HCT116 (cell line): Measurements from ENCODE around the gene RRAGC. TPM values are rescaled to one million over a fixed set of nuclear protein-coding genes. Genes with fewer than 3 reads are reported as not detected.
"Not testable (repeated sequence)": the region's sequence is repeated elsewhere in the genome, so short reads cannot be mapped to it uniquely, and the experiment has no call there.

Experiments used
- ATAC-seq: fragments of 200-7000 bp; cut with Tn5 transposase; 2 replicates; pipeline ENCODE4 v1.9.1; 2020; ENCODE audit warnings: mild to moderate bottlenecking, moderate library complexity
- BruUV-seq: library from RNA; stranded (reverse); fragments of 400-500 nt; replicated peaks from 2 replicates; lab custom pipeline; 2021; lab: Mats Ljungman, UMichigan
- CTCF ChIA-PET: fragments of 300-600 bp; sonication (Branson Sonifier 250); formaldehyde crosslinking; loops from one replicate; lab custom pipeline; 2021; ENCODE audit warnings: antibody characterized with exemption; lab: Charles Lee
- POLR2A ChIA-PET: fragments of 300-600, 350-600 bp; sonication (Branson Sonifier 250); formaldehyde crosslinking; loops from one replicate; lab custom pipeline; 2021; ENCODE audit warnings: antibody characterized with exemption; lab: Charles Lee
- RAD21 ChIA-PET, 2 experiments: fragments of 300-600 bp; sonication (Branson Sonifier 250); formaldehyde crosslinking; loops; one replicate each; lab custom pipeline; 2023; ENCODE audit warnings: low total read pairs in 2 of 2; ENCODE audit not compliant: uncharacterized antibody in 2 of 2, unreplicated experiment in 2 of 2, low non-redundant PET in 1 of 2; lab: Charles Lee
- DNase-seq: peaks from one replicate; pipeline ENCODE4 v3.0.0-alpha.2; 2010; ENCODE audit warnings: low read depth, low spot score
- H2AFZ ChIP-seq: fragments of 200-600 bp; shearing (Covaris generic), sonication (generic); 2 replicates; pipeline ENCODE4 v1.6.1; 2017; ENCODE audit warnings: low read depth, mixed run types, mixed read lengths, antibody characterized with exemption, low read length; ENCODE audit not compliant: poor library complexity, severe bottlenecking
- H3K27ac ChIP-seq: 2 replicates; pipeline ENCODE4 v1.5.1; 2012; ENCODE audit warnings: low read depth, low read length
- H3K27me3 ChIP-seq: fragments of 200-600 bp; sonication (generic); 2 replicates; pipeline ENCODE4 v1.6.1; 2016; ENCODE audit warnings: mixed run types, low read length, mixed read lengths; ENCODE audit not compliant: insufficient read depth
- H3K36me3 ChIP-seq, 2 experiments: fragments of 200-500 bp in 1 of 2; fragments of 200-600 bp in 1 of 2; sonication (Bioruptor generic) in 1 of 2; sonication (generic) in 1 of 2; 2 replicates each; pipeline versions ENCODE4 v1.5.1 to v1.6.1; 2014 to 2016; ENCODE audit warnings: low read length in 2 of 2, inconsistent platforms in 1 of 2, mixed read lengths in 1 of 2, mixed run types in 1 of 2; ENCODE audit not compliant: insufficient read depth in 2 of 2, control insufficient read depth in 1 of 2
- H3K4me1 ChIP-seq, 2 experiments: fragments of 200-600 bp in 1 of 2; sonication (generic) in 1 of 2; 2 replicates each; pipeline versions ENCODE4 v1.5.1 to v1.6.1; 2012 to 2017; ENCODE audit warnings: low read length in 2 of 2, inconsistent platforms in 1 of 2, mild to moderate bottlenecking in 1 of 2, mixed read lengths in 1 of 2, mixed run types in 1 of 2, moderate library complexity in 1 of 2; ENCODE audit not compliant: insufficient read depth in 2 of 2, control insufficient read depth in 1 of 2
- H3K4me2 ChIP-seq: fragments of 200-600 bp; sonication (generic); 2 replicates; pipeline ENCODE4 v1.6.1; 2017; ENCODE audit warnings: mixed run types, low read length, mixed read lengths
- H3K4me3 ChIP-seq, 2 experiments: fragments of 200-600 bp in 1 of 2; sonication (generic) in 1 of 2; replicated peaks in 1 of 2; 2 replicates each; pipeline ENCODE4 v1.5.1; 2011 to 2016; ENCODE audit warnings: low read length in 2 of 2, control low read depth in 1 of 2, low read depth in 1 of 2, mild to moderate bottlenecking in 1 of 2, mixed read lengths in 1 of 2, mixed run types in 1 of 2
- H3K79me2 ChIP-seq: fragments of 200-600 bp; sonication (generic); 2 replicates; pipeline ENCODE4 v1.6.1; 2017; ENCODE audit warnings: mild to moderate bottlenecking, mixed run types, low read length, moderate library complexity, mixed read lengths; ENCODE audit not compliant: insufficient read depth
- H3K9ac ChIP-seq: fragments of 200-600 bp; sonication (generic); 2 replicates; pipeline ENCODE4 v1.6.1; 2016; ENCODE audit warnings: low read length, mixed read lengths
- H3K9me2 ChIP-seq: fragments of 200-600 bp; sonication (generic), shearing (Covaris generic); 2 replicates; pipeline ENCODE4 v1.6.1; 2017; ENCODE audit warnings: mixed run types, mild to moderate bottlenecking, moderate library complexity; ENCODE audit not compliant: insufficient read depth
- H3K9me3 ChIP-seq, 2 experiments: fragments of 200-500 bp in 1 of 2; fragments of 200-600 bp in 1 of 2; sonication (Bioruptor generic) in 1 of 2; sonication (generic) in 1 of 2; 2 replicates each; pipeline ENCODE4 v1.6.1; 2014 to 2017; ENCODE audit warnings: low read length in 2 of 2, mixed read lengths in 2 of 2, inconsistent platforms in 1 of 2, low read depth in 1 of 2, mild to moderate bottlenecking in 1 of 2, mixed run types in 1 of 2, moderate library complexity in 1 of 2; ENCODE audit not compliant: control insufficient read depth in 1 of 2, insufficient read depth in 1 of 2
- H4K20me1 ChIP-seq: fragments of 200-600 bp; sonication (generic), shearing (Covaris generic); 2 replicates; pipeline ENCODE4 v1.6.1; 2017; ENCODE audit warnings: mixed run types, mild to moderate bottlenecking, moderate library complexity; ENCODE audit not compliant: insufficient read depth
- CEBPB ChIP-seq: IDR thresholded peaks from 2 replicates; pipeline ENCODE4 v1.6.1; 2012; ENCODE audit warnings: low read depth
- EGR1 ChIP-seq: IDR thresholded peaks from 2 replicates; pipeline ENCODE4 v1.6.1; 2012; ENCODE audit warnings: low read depth
- ELF1 ChIP-seq: IDR thresholded peaks from 2 replicates; pipeline ENCODE4 v1.6.1; 2012; ENCODE audit warnings: low read depth, borderline replicate concordance
- EZH2phosphoT487 ChIP-seq: fragments of 200-600 bp; IDR thresholded peaks from 2 replicates; pipeline ENCODE4 v1.6.1; 2018; ENCODE audit warnings: antibody characterized with exemption, borderline replicate concordance
- FOSL1 ChIP-seq: IDR thresholded peaks from 2 replicates; pipeline ENCODE4 v1.6.1; 2012; ENCODE audit warnings: low read depth
- SIN3A ChIP-seq: IDR thresholded peaks from 2 replicates; pipeline ENCODE4 v1.6.1; 2012; ENCODE audit warnings: low read depth
- TCF7L2 ChIP-seq: IDR thresholded peaks from 2 replicates; pipeline ENCODE4 v1.7.0; 2011; ENCODE audit warnings: borderline replicate concordance, inconsistent platforms; ENCODE audit not compliant: insufficient read depth, insufficient read length; ENCODE audit errors: extremely low read depth
- ZNF274 ChIP-seq: fragments of 200-500 bp; sonication (Bioruptor generic); IDR thresholded peaks from 2 replicates; pipeline ENCODE4 v1.6.1; 2014; ENCODE audit warnings: mild to moderate bottlenecking, low read depth, low read length, inconsistent platforms
- intact Hi-C: fragments of 100-400 bp; cut with micrococcal nuclease; formaldehyde crosslinking; loops from 2 replicates; pipeline ENCODE4 v1.10.0; 2022
- total RNA-seq: library from RNA; stranded (reverse); gene quantifications from one replicate; pipeline ENCODE4 v1.2.1, GENCODE V29; 2021; ENCODE audit not compliant: unreplicated experiment
- TF ChIP-seq, protein P1 (sequence below), 3 experiments: fragments of 200-600 bp in 1 of 3; sonication (generic) in 1 of 3; IDR thresholded peaks in 2 of 3; conservative IDR thresholded peaks in 1 of 3; 2 replicates each; pipeline ENCODE4 v1.5.1; 2012 to 2017; ENCODE audit warnings: low read depth in 2 of 3, low read length in 2 of 3, antibody characterized with exemption in 1 of 3, borderline replicate concordance in 1 of 3, control low read depth in 1 of 3, mild to moderate bottlenecking in 1 of 3, mixed read lengths in 1 of 3, mixed run types in 1 of 3, moderate library complexity in 1 of 3; ENCODE audit not compliant: insufficient read depth in 1 of 3
- TF ChIP-seq, protein P2 (sequence below): IDR thresholded peaks from 2 replicates; pipeline ENCODE4 v1.6.1; 2012
- TF ChIP-seq, protein P3 (sequence below): IDR thresholded peaks from 2 replicates; pipeline ENCODE4 v1.6.1; 2011; ENCODE audit warnings: mild to moderate bottlenecking, low read length, moderate library complexity; ENCODE audit not compliant: insufficient replicate concordance; ENCODE audit errors: extremely low read depth
- TF ChIP-seq, protein P4 (sequence below): IDR thresholded peaks from 2 replicates; pipeline ENCODE4 v1.6.1; 2012

Gene RRAGC
- total RNA-seq, 1 experiment from 2014 or later = 11.7 TPM

DNA sequence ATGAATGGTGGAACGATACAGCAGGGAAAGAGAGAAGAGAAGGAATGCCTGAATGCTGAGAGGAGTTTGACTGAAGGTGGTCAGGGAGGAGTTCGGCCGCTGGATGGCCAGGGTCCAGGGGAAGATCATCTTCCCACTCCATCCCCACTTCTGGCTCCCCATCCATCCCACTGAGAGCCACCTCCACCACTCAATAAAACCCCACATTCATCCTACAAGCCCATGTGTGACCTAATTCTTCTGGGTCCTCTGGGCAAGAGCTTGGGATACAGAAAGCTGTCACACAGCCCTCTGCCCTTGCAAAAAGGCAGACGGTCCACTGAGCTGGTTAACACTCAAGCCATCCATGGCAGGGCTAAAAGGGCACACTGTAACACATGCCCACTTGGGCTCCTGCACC lies 48.1 kb downstream of the RRAGC start:
- H3K9ac ChIP-seq, H3K36me3 ChIP-seq, H3K4me1 ChIP-seq, H3K79me2 ChIP-seq, H3K27ac ChIP-seq, CTCF ChIA-PET, RAD21 ChIA-PET, DNase-seq, H3K4me3 ChIP-seq, H3K4me2 ChIP-seq, intact Hi-C loops, BruUV-seq, H3K9me2 ChIP-seq, H2AFZ ChIP-seq, H4K20me1 ChIP-seq, ATAC-seq, H3K9me3 ChIP-seq, POLR2A ChIA-PET: not testable (repeated sequence)
- peaks cover 33% of the 10 kb centered on the region; the same call in 1 of the 2 replicates for H3K27me3 ChIP-seq

DNA sequence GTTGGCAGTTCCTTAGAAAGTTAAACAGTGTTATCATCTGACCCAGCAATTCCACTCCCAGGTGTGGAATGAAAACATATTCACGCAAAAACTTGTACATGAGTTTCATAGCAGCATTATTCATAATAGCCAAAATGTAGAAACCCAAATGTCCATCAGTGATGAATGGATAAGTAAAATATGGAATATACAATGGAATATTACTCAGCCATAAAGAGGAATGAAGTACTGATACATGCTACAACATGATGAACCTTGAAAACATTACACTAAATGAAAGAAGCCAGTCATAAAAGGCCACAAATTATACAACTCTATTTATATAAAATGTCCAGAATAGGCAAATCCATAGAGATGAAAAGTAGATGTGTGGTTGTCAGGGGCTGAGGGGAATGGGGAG lies 53.5 kb downstream of the RRAGC start:
- ATAC-seq (no peak), DNase-seq (no peak)
- Histone ChIP-seq H4K20me1 (no peaks in the 10 kb centered on the region), H3K36me3 (no peaks in the 10 kb centered on the region), H3K9me3 (no peaks in the 10 kb centered on the region), H3K9me2 (no peaks in the 10 kb centered on the region), H3K4me1 (no peaks in the 10 kb centered on the region), H3K4me2 (no peak overlapping the region), H3K79me2 (no peaks in the 10 kb centered on the region), H3K4me3 (no peak overlapping the region), H2AFZ (no peak overlapping the region), H3K27ac (no peak overlapping the region), H3K9ac (no peak overlapping the region), H3K27me3 (peaks cover 15% of the 10 kb centered on the region; the same call in 1 of the 2 replicates)
- ChIA-PET POLR2A (no interaction called here), RAD21 (no interaction called here), CTCF (interaction anchor here (0.6 kb wide), 1 partner anchor 922 kb away, joined by 3 read pairs; no protein-coding TSS in a partner anchor)
- no peak for TF ChIP-seq EZH2phosphoT487
- TF ChIP-seq, protein P1, sequence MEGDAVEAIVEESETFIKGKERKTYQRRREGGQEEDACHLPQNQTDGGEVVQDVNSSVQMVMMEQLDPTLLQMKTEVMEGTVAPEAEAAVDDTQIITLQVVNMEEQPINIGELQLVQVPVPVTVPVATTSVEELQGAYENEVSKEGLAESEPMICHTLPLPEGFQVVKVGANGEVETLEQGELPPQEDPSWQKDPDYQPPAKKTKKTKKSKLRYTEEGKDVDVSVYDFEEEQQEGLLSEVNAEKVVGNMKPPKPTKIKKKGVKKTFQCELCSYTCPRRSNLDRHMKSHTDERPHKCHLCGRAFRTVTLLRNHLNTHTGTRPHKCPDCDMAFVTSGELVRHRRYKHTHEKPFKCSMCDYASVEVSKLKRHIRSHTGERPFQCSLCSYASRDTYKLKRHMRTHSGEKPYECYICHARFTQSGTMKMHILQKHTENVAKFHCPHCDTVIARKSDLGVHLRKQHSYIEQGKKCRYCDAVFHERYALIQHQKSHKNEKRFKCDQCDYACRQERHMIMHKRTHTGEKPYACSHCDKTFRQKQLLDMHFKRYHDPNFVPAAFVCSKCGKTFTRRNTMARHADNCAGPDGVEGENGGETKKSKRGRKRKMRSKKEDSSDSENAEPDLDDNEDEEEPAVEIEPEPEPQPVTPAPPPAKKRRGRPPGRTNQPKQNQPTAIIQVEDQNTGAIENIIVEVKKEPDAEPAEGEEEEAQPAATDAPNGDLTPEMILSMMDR (IDR thresholded peaks at IDR 0.05 in 2 of 3, conservative IDR thresholded peaks at IDR 0.05 in 1 of 3; ENCODE audit: borderline replicate concordance in 1 of 3, insufficient read depth in 1 of 3, low read depth in 2 of 3, low read length in 2 of 3) = no peak
- TF ChIP-seq FOSL1 = no peak
- no peak for TF ChIP-seq TCF7L2
- TF ChIP-seq, protein P2, sequence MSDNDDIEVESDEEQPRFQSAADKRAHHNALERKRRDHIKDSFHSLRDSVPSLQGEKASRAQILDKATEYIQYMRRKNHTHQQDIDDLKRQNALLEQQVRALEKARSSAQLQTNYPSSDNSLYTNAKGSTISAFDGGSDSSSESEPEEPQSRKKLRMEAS = no peak
- no peak for TF ChIP-seq CEBPB
- no peak for TF ChIP-seq EGR1
- no peak for TF ChIP-seq ELF1
- no peak for TF ChIP-seq SIN3A
- TF ChIP-seq, protein P3, sequence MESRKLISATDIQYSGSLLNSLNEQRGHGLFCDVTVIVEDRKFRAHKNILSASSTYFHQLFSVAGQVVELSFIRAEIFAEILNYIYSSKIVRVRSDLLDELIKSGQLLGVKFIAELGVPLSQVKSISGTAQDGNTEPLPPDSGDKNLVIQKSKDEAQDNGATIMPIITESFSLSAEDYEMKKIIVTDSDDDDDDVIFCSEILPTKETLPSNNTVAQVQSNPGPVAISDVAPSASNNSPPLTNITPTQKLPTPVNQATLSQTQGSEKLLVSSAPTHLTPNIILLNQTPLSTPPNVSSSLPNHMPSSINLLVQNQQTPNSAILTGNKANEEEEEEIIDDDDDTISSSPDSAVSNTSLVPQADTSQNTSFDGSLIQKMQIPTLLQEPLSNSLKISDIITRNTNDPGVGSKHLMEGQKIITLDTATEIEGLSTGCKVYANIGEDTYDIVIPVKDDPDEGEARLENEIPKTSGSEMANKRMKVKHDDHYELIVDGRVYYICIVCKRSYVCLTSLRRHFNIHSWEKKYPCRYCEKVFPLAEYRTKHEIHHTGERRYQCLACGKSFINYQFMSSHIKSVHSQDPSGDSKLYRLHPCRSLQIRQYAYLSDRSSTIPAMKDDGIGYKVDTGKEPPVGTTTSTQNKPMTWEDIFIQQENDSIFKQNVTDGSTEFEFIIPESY = no peak
- TF ChIP-seq, protein P4, sequence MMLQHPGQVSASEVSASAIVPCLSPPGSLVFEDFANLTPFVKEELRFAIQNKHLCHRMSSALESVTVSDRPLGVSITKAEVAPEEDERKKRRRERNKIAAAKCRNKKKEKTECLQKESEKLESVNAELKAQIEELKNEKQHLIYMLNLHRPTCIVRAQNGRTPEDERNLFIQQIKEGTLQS = no peak
- no peak for TF ChIP-seq ZNF274
- intact Hi-C loops = no loop called here
- no TSS peak for BruUV-seq
